WTC11 (cell line): ENCODE results near the gene GTPBP3.

Experiments
- ATF6 ChIP-seq: sonication (generic); formaldehyde crosslinking; IDR thresholded peaks from 2 replicates; pipeline ENCODE4 v1.8.1; 2023; ENCODE audit warnings: mild to moderate bottlenecking, missing genetic modification reagents
- CTCF ChIP-seq: fragments of 200-600 bp; IDR thresholded peaks from 2 replicates; pipeline ENCODE4 v1.8.0; 2022; ENCODE audit warnings: antibody characterized with exemption
- E2F1 ChIP-seq: sonication (generic); formaldehyde crosslinking; IDR thresholded peaks from 2 replicates; pipeline ENCODE4 v1.8.0; 2022; ENCODE audit warnings: mild to moderate bottlenecking, missing genetic modification reagents
- ELF4 ChIP-seq: sonication (generic); formaldehyde crosslinking; IDR thresholded peaks from 2 replicates; pipeline ENCODE4 v1.8.1; 2022; ENCODE audit warnings: low read depth, mild to moderate bottlenecking, moderate library complexity, missing genetic modification reagents
- ESRRA ChIP-seq: sonication (generic); formaldehyde crosslinking; IDR thresholded peaks from 2 replicates; pipeline ENCODE4 v1.8.1; 2022; ENCODE audit warnings: mild to moderate bottlenecking, missing genetic modification reagents, borderline replicate concordance
- GABPB1 ChIP-seq: sonication (generic); formaldehyde crosslinking; IDR thresholded peaks from 2 replicates; pipeline ENCODE4 v1.8.1; 2023; ENCODE audit warnings: mild to moderate bottlenecking, missing genetic modification reagents
- KAT7 ChIP-seq: sonication (generic); formaldehyde crosslinking; IDR thresholded peaks from 2 replicates; pipeline ENCODE4 v1.8.1; 2023; ENCODE audit warnings: missing genetic modification reagents, mild to moderate bottlenecking, borderline replicate concordance
- MAX ChIP-seq: sonication (generic); formaldehyde crosslinking; IDR thresholded peaks from 2 replicates; pipeline ENCODE4 v1.8.0; 2022; ENCODE audit warnings: mild to moderate bottlenecking, missing genetic modification reagents
- SOX15 ChIP-seq: fragments of 250-450 bp; sonication (Bioruptor Pico); IDR thresholded peaks from 2 replicates; pipeline ENCODE4 v1.9.0; 2021; ENCODE audit warnings: mild to moderate bottlenecking
- SP1 ChIP-seq: sonication (generic); formaldehyde crosslinking; conservative IDR thresholded peaks from 2 replicates; pipeline ENCODE4 v1.8.1; 2022; ENCODE audit warnings: missing genetic modification reagents
- TP53 ChIP-seq: sonication (generic); formaldehyde crosslinking; IDR thresholded peaks from 2 replicates; pipeline ENCODE4 v1.8.1; 2023; ENCODE audit warnings: mild to moderate bottlenecking, missing genetic modification reagents
- ZNF121 ChIP-seq: sonication (generic); formaldehyde crosslinking; IDR thresholded peaks from 2 replicates; pipeline ENCODE4 v1.8.0; 2023; ENCODE audit warnings: missing genetic modification reagents
- ZNF232 ChIP-seq: sonication (generic); formaldehyde crosslinking; IDR thresholded peaks from 2 replicates; pipeline ENCODE4 v1.8.0; 2022; ENCODE audit warnings: mild to moderate bottlenecking, missing genetic modification reagents
- ZNF281 ChIP-seq: sonication (generic); formaldehyde crosslinking; IDR thresholded peaks from 2 replicates; pipeline ENCODE4 v1.8.0; 2023; ENCODE audit warnings: mild to moderate bottlenecking, missing genetic modification reagents

- TF ChIP-seq ELF4 (CRISPR knock-in tag) = no peak
- TF ChIP-seq CTCF = no peak
- TF ChIP-seq ESRRA (CRISPR knock-in tag) = no peak
- TF ChIP-seq MAX (CRISPR knock-in tag) = no peak
- no peak for TF ChIP-seq ZNF121 (CRISPR knock-in tag)
- TF ChIP-seq GABPB1 (CRISPR knock-in tag) = no peak
- TF ChIP-seq ATF6 = no peak
- TF ChIP-seq KAT7 (CRISPR knock-in tag) = no peak
- no peak for TF ChIP-seq E2F1
- TF ChIP-seq ZNF232 (CRISPR knock-in tag) = no peak
- no peak for TF ChIP-seq SOX15 (CRISPR knock-in tag)
- no peak for TF ChIP-seq ZNF281 (CRISPR knock-in tag)
- TF ChIP-seq TP53 (CRISPR knock-in tag) = no peak
- TF ChIP-seq SP1 = no peak
Observed at GRCh38 chr19:17378271-17378670, 40.9 kb downstream of the GTPBP3 start.
